ENCODE results near the gene TROAP. TPM values are rescaled to one million over a fixed set of nuclear protein-coding genes. Genes with fewer than 3 reads are reported as not detected.

The TROAP gene
- total RNA-seq, 2 experiments from 2014 or later, result 141 to 150 TPM

DNA sequence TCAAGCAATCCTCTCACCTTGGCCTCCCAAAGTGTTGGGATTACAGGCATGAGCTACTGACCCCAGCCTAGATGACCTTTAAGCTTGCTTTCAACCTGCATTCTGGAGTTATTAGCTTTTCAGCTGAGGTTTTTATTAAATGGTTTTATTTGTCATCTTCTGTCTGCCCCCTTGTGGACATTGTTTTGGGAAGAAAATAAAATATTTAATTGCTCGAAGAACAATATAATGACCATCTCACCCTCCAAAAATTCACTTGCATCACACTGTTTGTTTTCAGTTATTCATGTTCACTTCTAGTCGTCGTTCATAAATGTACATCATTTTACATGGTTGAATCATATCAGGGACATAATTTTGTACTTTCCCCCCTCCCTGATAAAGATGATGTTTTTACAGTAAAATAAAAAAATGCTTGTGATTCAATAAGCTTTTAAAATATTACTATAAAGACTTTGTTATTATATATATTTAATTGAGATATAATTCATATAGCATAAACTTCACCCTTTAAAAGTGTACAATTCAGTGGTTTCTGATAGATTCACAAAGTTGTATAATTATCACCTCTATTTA, 34.1 kb downstream of the TROAP start:
- H3K9me2 ChIP-seq (ENCODE audit: insufficient read depth, low read length), result no peaks in the 10 kb centered on the region
- TF ChIP-seq, protein P1, sequence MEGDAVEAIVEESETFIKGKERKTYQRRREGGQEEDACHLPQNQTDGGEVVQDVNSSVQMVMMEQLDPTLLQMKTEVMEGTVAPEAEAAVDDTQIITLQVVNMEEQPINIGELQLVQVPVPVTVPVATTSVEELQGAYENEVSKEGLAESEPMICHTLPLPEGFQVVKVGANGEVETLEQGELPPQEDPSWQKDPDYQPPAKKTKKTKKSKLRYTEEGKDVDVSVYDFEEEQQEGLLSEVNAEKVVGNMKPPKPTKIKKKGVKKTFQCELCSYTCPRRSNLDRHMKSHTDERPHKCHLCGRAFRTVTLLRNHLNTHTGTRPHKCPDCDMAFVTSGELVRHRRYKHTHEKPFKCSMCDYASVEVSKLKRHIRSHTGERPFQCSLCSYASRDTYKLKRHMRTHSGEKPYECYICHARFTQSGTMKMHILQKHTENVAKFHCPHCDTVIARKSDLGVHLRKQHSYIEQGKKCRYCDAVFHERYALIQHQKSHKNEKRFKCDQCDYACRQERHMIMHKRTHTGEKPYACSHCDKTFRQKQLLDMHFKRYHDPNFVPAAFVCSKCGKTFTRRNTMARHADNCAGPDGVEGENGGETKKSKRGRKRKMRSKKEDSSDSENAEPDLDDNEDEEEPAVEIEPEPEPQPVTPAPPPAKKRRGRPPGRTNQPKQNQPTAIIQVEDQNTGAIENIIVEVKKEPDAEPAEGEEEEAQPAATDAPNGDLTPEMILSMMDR (conservative IDR thresholded peaks at IDR 0.05; ENCODE audit: low read length), result peak; percentile 85
- TF ChIP-seq EZH2phosphoT487 (IDR thresholded peaks at IDR 0.05; ENCODE audit: borderline replicate concordance, low read depth, low read length), result no peak
- POLR2A ChIA-PET, result interaction anchor here (0.6 to 1.0 kb wide), 5 partner anchors 10 to 157 kb away, joined by 3 to 6 read pairs (median 4); partner anchors contain the start of gene SPATS2
- no peak overlapping the region for H2AFZ ChIP-seq (ENCODE audit: low read length)
- H3K79me2 ChIP-seq (ENCODE audit: insufficient read depth, low read depth, low read length), result no peaks in the 10 kb centered on the region
- H3K9me3 ChIP-seq (ENCODE audit: low read length), result no peaks in the 10 kb centered on the region
- H3K4me3 ChIP-seq (ENCODE audit: low read depth, low read length, poor library complexity, severe bottlenecking), result no peak overlapping the region
- H3K4me2 ChIP-seq (ENCODE audit: low read length), result no peak overlapping the region
- peak; percentile 64 for DNase-seq (ENCODE audit: low spot score)
- no peaks in the 10 kb centered on the region for H3K4me1 ChIP-seq (ENCODE audit: insufficient read depth, low read length, poor library complexity, severe bottlenecking)
- no peak overlapping the region for H3K27ac ChIP-seq (ENCODE audit: low read depth, low read length, poor library complexity, severe bottlenecking)
- intact Hi-C loops (cut with micrococcal nuclease; ENCODE audit: unreplicated experiment), result loop anchor here (2.0 kb wide), 1 partner anchor 68 kb away; no protein-coding TSS in a partner anchor
- no TSS peak for BruUV-seq (replicated peaks)
- H4K20me1 ChIP-seq (ENCODE audit: insufficient read depth, low read length), result no peaks in the 10 kb centered on the region
- H3K36me3 ChIP-seq (ENCODE audit: insufficient read depth, low read length), result no peaks in the 10 kb centered on the region
- CTCF ChIA-PET (ENCODE audit: unreplicated experiment), result interaction anchor here (0.7 to 1.7 kb wide), 4 partner anchors 10 to 197 kb away, joined by 3 to 7 read pairs (median 4); partner anchors contain the start of genes DNAJC22 and SPATS2

DNA sequence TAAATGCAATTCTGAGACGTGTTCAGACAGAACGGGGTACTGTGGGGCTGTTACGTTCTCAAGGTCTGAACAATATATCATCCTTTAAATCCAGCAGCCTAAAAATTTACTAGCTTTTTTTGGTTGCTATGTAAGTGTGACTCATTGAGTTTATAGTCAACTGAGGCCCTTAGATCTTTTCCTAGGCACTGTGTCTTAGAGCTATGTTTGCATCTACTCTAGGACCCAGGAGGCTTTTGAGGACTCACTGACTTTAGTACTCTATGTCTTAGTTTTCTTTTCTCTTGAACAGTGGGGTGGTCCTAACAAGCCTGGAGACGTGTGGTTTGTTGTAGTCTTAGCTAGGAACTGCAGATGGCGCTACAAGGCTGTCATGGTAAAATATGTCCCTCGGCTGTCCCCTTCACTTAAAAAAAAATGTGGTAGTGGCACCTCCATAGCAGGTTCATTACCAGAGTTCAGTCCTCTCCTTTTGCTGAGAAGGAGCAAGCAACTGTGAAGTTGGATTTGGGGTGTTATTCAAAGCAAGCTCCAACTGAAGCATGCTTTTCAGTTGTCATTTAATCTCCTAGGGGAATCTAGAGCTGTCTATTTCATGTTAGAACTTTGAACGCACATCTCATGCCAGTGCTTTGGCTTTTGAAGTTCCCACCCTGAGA, 35.6 kb downstream of the TROAP start:
- Histone ChIP-seq H3K4me1 (ENCODE audit: insufficient read depth, low read length, poor library complexity, severe bottlenecking) (no peaks in the 10 kb centered on the region), H2AFZ (ENCODE audit: low read length) (peak overlapping the region; percentile 5; the same call in 1 of the 2 replicates), H4K20me1 (ENCODE audit: insufficient read depth, low read length) (no peaks in the 10 kb centered on the region), H3K36me3 (ENCODE audit: insufficient read depth, low read length) (no peaks in the 10 kb centered on the region), H3K4me2 (ENCODE audit: low read length) (0 out of 2 replicates have a peak overlapping the region, but pooled peaks have one; percentile 21), H3K9me2 (ENCODE audit: insufficient read depth, low read length) (no peaks in the 10 kb centered on the region), H3K79me2 (ENCODE audit: insufficient read depth, low read depth, low read length) (no peaks in the 10 kb centered on the region), H3K4me3 (ENCODE audit: low read depth, low read length, poor library complexity, severe bottlenecking) (no peak overlapping the region), H3K9me3 (ENCODE audit: low read length) (no peaks in the 10 kb centered on the region), H3K27ac (ENCODE audit: low read depth, low read length, poor library complexity, severe bottlenecking) (no peak overlapping the region)
- TF ChIP-seq, protein P1 (conservative IDR thresholded peaks at IDR 0.05; ENCODE audit: low read length), result peak; percentile 98
- TF ChIP-seq EZH2phosphoT487 (IDR thresholded peaks at IDR 0.05; ENCODE audit: borderline replicate concordance, low read depth, low read length), result no peak
- intact Hi-C loops (cut with micrococcal nuclease; ENCODE audit: unreplicated experiment), result loop anchor here (1.0 kb wide), 3 partner anchors 156 to 222 kb away; no protein-coding TSS in a partner anchor
- CTCF ChIA-PET (ENCODE audit: unreplicated experiment), result interaction anchor here (0.7 to 1.7 kb wide), 12 partner anchors 8 to 195 kb away, joined by 3 to 13 read pairs (median 5); partner anchors contain the start of gene SPATS2
- BruUV-seq (replicated peaks), result no TSS peak
- DNase-seq (ENCODE audit: low spot score), result peak; percentile 86
- POLR2A ChIA-PET, result interaction anchor here (0.6 to 2.4 kb wide), 9 partner anchors 9 to 233 kb away, joined by 3 to 18 read pairs (median 4); partner anchors contain the start of gene SPATS2

Data from OCI-LY7 (cell line).